D341Med (cell line): ENCODE measurements around the gene STAT1.

Experiments used
- DNase-seq: peaks from one replicate; pipeline ENCODE4 v3.0.0; 2012; ENCODE audit warnings: low spot score

The STAT1 gene

GRCh38 chr2:191013932-191014652, at the start of gene STAT1:
TSS of gene STAT1 (minus strand) at chr2:191014171. CDS start at chr2:191010003, 4,168 bp downstream.
- DNase-seq: peak; percentile 98

GRCh38 chr2:191063584-191063983, 49.6 kb upstream of the STAT1 start:
- DNase-seq: no peak

- no peak for DNase-seq
Observed at GRCh38 chr2:191061381-191061980, 47.5 kb upstream of the STAT1 start.

- no peak for DNase-seq
Observed at GRCh38 chr2:191059308-191059707, 45.3 kb upstream of the STAT1 start.

GRCh38 chr2:191056228-191056627, 42.3 kb upstream of the STAT1 start:
- no peak for DNase-seq

- no peak for DNase-seq
Observed at GRCh38 chr2:191053256-191053655, 39.3 kb upstream of the STAT1 start.

GRCh38 chr2:191051825-191052778, 38.1 kb upstream of the STAT1 start:
- peak; percentile 32 for DNase-seq

- DNase-seq: no peak
Observed at GRCh38 chr2:191051177-191051576, 37.2 kb upstream of the STAT1 start.

- no peak for DNase-seq
Observed at GRCh38 chr2:191050640-191050987, 36.6 kb upstream of the STAT1 start.

- DNase-seq: no peak
Observed at GRCh38 chr2:191049728-191050639, 36.0 kb upstream of the STAT1 start.

- no peak for DNase-seq
Observed at GRCh38 chr2:191048073-191048472, 34.1 kb upstream of the STAT1 start.

- DNase-seq: no peak
Observed at GRCh38 chr2:191045141-191045540, 31.2 kb upstream of the STAT1 start.

GRCh38 chr2:191043438-191043837, 29.5 kb upstream of the STAT1 start:
- no peak for DNase-seq

- DNase-seq: no peak
Observed at GRCh38 chr2:191041418-191042161, 27.6 kb upstream of the STAT1 start.

GRCh38 chr2:191039616-191040015, 25.6 kb upstream of the STAT1 start:
- no peak for DNase-seq

- DNase-seq: no peak
Observed at GRCh38 chr2:191038741-191039140, 24.8 kb upstream of the STAT1 start.

GRCh38 chr2:191038241-191038725, 24.3 kb upstream of the STAT1 start:
- DNase-seq: no peak

- no peak for DNase-seq
Observed at GRCh38 chr2:191037351-191037750, 23.4 kb upstream of the STAT1 start.

- no peak for DNase-seq
Observed at GRCh38 chr2:191036363-191036762, 22.4 kb upstream of the STAT1 start.

- DNase-seq: no peak
Observed at GRCh38 chr2:191032588-191033429, 18.8 kb upstream of the STAT1 start.
